A673 (cell line): ENCODE data around the gene GATB. TPM values are rescaled to one million over a fixed set of nuclear protein-coding genes. Genes with fewer than 3 reads are reported as not detected.

Experiments used
- BruUV-seq: library from RNA; stranded (reverse); fragments of 400-500 nt; replicated peaks from 2 replicates; lab custom pipeline; 2021; lab: Mats Ljungman, UMichigan
- CTCF ChIA-PET: fragments of 300-600 bp; sonication (Branson Sonifier 250); formaldehyde crosslinking; loops from one replicate; lab custom pipeline; 2022; ENCODE audit warnings: antibody characterized with exemption; lab: Charles Lee
- POLR2A ChIA-PET: fragments of 300-600 bp; sonication (Branson Sonifier 250); formaldehyde crosslinking; loops from one replicate; lab custom pipeline; 2022; ENCODE audit warnings: antibody characterized with exemption; ENCODE audit not compliant: low non-redundant PET; lab: Charles Lee
- DNase-seq: peaks from one replicate; pipeline ENCODE4 v3.0.0-alpha.2; 2015; ENCODE audit warnings: low spot score
- H3K27ac ChIP-seq: fragments of 200-600 bp; sonication (generic); 2 replicates; pipeline ENCODE4 v1.5.1; 2016; ENCODE audit warnings: mixed run types, low read depth, mild to moderate bottlenecking, mixed read lengths, antibody characterized with exemption, low read length; ENCODE audit not compliant: poor library complexity, severe bottlenecking
- H3K27me3 ChIP-seq: fragments of 200-600 bp; sonication (generic); replicated peaks from 2 replicates; pipeline ENCODE4 v1.6.1; 2017; ENCODE audit warnings: mixed run types, low read depth, mild to moderate bottlenecking, mixed read lengths, antibody characterized with exemption, low read length; ENCODE audit not compliant: insufficient read depth, poor library complexity
- H3K36me3 ChIP-seq: fragments of 200-600 bp; sonication (generic); 2 replicates; pipeline ENCODE4 v1.6.1; 2016; ENCODE audit warnings: mixed run types, mild to moderate bottlenecking, mixed read lengths, antibody characterized with exemption, low read length; ENCODE audit not compliant: insufficient read depth, poor library complexity, severe bottlenecking
- H3K4me1 ChIP-seq: fragments of 200-600 bp; sonication (generic); 2 replicates; pipeline ENCODE4 v1.6.1; 2017; ENCODE audit warnings: mixed run types, mild to moderate bottlenecking, mixed read lengths, antibody characterized with exemption, low read length; ENCODE audit not compliant: insufficient read depth, poor library complexity, severe bottlenecking
- H3K4me3 ChIP-seq: fragments of 200-600 bp; sonication (generic); 2 replicates; pipeline ENCODE4 v1.5.1; 2016; ENCODE audit warnings: low read depth, mixed run types, mild to moderate bottlenecking, mixed read lengths, low read length; ENCODE audit not compliant: poor library complexity, severe bottlenecking
- H3K9me3 ChIP-seq: fragments of 200-600 bp; sonication (generic); 2 replicates; pipeline ENCODE4 v1.6.1; 2016; ENCODE audit warnings: mixed run types, low read depth, mild to moderate bottlenecking, mixed read lengths, antibody characterized with exemption, low read length; ENCODE audit not compliant: poor library complexity, severe bottlenecking
- CTCF ChIP-seq: fragments of 300-800, 200-600 bp; sonication (generic); conservative IDR thresholded peaks from 2 replicates; pipeline ENCODE4 v1.5.1; 2017; ENCODE audit warnings: low read depth, mild to moderate bottlenecking, antibody characterized with exemption, low read length, moderate library complexity, mixed read lengths
- EZH2 ChIP-seq: fragments of 200-600 bp; sonication (generic); IDR thresholded peaks from 2 replicates; pipeline ENCODE4 v1.6.1; 2017; ENCODE audit warnings: borderline replicate concordance, low read depth, mild to moderate bottlenecking, mixed read lengths, antibody characterized with exemption, low read length; ENCODE audit not compliant: poor library complexity, severe bottlenecking
- intact Hi-C: fragments of 100-400 bp; cut with micrococcal nuclease; formaldehyde crosslinking; loops from one replicate; pipeline ENCODE4 v1.10.0; 2022; ENCODE audit not compliant: unreplicated experiment
- total RNA-seq: library from RNA; stranded (reverse); gene quantifications from 2 replicates; pipeline ENCODE4 v1.2.3, GENCODE V29; 2021

GATB gene
- total RNA-seq, 1 experiment from 2014 or later, result 23.8 TPM

DNA sequence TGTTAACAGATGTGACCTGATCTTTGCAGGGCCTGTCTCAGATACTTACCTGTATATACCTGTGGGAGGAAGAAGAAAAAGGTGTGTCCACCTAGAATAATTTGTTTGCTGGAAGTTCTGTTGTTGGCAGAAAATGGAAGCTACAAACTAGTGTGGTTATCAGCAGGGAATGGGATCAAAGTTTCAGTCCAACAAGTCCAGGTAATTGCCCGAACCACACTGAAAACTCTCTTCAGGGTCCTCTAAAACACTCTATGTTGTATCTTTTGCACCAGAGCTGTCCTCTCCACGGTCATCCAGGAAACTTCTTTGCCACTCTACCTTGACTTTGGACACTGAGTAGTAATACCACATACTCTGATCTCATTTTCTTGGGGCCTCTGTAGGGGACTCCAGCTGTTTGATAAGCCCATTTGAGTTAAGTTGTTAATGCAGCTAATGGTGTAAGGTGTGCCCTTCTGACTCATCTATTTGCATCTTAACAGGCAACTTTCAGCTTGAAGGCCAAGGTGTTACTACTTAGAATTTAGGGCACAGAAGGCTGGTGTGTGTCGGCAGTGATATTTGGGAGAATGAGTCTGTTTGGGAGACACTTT is 38.7 kb upstream of the GATB start:
- intact Hi-C loops, result no loop called here
- no peak for DNase-seq
- Histone ChIP-seq H3K4me1 (no peaks in the 10 kb centered on the region), H3K4me3 (no peak overlapping the region), H3K27me3 (peaks cover 3% of the 10 kb centered on the region), H3K9me3 (no peaks in the 10 kb centered on the region), H3K27ac (no peak overlapping the region), H3K36me3 (no peaks in the 10 kb centered on the region)
- BruUV-seq, result no TSS peak
- ChIA-PET POLR2A (no interaction called here), CTCF (no interaction called here)
- TF ChIP-seq EZH2 (no peak), CTCF (no peak)

GRCh38 chr4:151798678-151799416 is 38.0 kb upstream of the GATB start:
- BruUV-seq, result no TSS peak
- Histone ChIP-seq H3K36me3 (no peaks in the 10 kb centered on the region), H3K4me1 (no peaks in the 10 kb centered on the region), H3K9me3 (no peaks in the 10 kb centered on the region), H3K27ac (no peak overlapping the region), H3K4me3 (no peak overlapping the region), H3K27me3 (peaks cover 3% of the 10 kb centered on the region)
- POLR2A ChIA-PET, result no interaction called here
- intact Hi-C loops, result no loop called here
- DNase-seq, result no peak
- CTCF ChIA-PET, result no interaction called here
- TF ChIP-seq EZH2 (no peak), CTCF (no peak)

- peaks cover 3% of the 10 kb centered on the region for H3K27me3 ChIP-seq
- no peak overlapping the region for H3K27ac ChIP-seq
- ChIA-PET POLR2A (no interaction called here), CTCF (interaction anchor here (0.7 kb wide), 1 partner anchor 194 kb away, joined by 3 read pairs; no protein-coding TSS in a partner anchor)
- no peaks in the 10 kb centered on the region for H3K36me3 ChIP-seq
- intact Hi-C loops, result no loop called here
- no peak overlapping the region for H3K4me3 ChIP-seq
- no TSS peak for BruUV-seq
- H3K4me1 ChIP-seq, result no peaks in the 10 kb centered on the region
- no peak for DNase-seq
- no peak for TF ChIP-seq CTCF
- TF ChIP-seq EZH2, result no peak
- no peaks in the 10 kb centered on the region for H3K9me3 ChIP-seq
Observed at GRCh38 chr4:151797853-151798252, 37.0 kb upstream of the GATB start.
